Naive thymus-derived CD4-positive, alpha-beta T cell (primary cell): ENCODE measurements around the gene SLC7A6OS. TPM values are rescaled to one million over a fixed set of nuclear protein-coding genes. Genes with fewer than 3 reads are reported as not detected.

ENCODE experiments used
- ATAC-seq: fragments of 150-1000 bp; cut with Tn5 transposase; 2 replicates; pipeline ENCODE4 v1.10.0; 2021; ENCODE audit warnings: mild to moderate bottlenecking, moderate library complexity
- CTCF ChIA-PET: fragments of 350-600 bp; sonication (Branson Sonifier 250); formaldehyde crosslinking; loops from one replicate; lab custom pipeline; 2021; ENCODE audit warnings: antibody characterized with exemption; lab: Charles Lee
- POLR2A ChIA-PET: fragments of 350-600 bp; sonication (Branson Sonifier 250); formaldehyde crosslinking; loops from one replicate; lab custom pipeline; 2021; ENCODE audit warnings: antibody characterized with exemption, inconsistent platforms; lab: Charles Lee
- DNase-seq, 9 donors: peaks; one replicate each; pipeline versions ENCODE4 v3.0.0 to v3.0.0-alpha.2; 2020 to 2022; ENCODE audit warnings: mixed read lengths in 1 of 9
- H3K27ac ChIP-seq: one replicate; pipeline ENCODE4 v1.7.0; 2013; ENCODE audit warnings: mild to moderate bottlenecking, low read depth, low read length, moderate library complexity
- H3K27me3 ChIP-seq, 2 donors: one replicate each; pipeline ENCODE4 v1.7.0; 2013; ENCODE audit warnings: low read length in 2 of 2, mild to moderate bottlenecking in 2 of 2, moderate library complexity in 2 of 2; ENCODE audit not compliant: control insufficient read depth in 2 of 2, insufficient read depth in 2 of 2
- H3K36me3 ChIP-seq, 3 experiments: 1 replicate in 2 of 3; 2 replicates in 1 of 3; pipeline ENCODE4 v1.7.0; 2013; ENCODE audit warnings: low read length in 3 of 3, mild to moderate bottlenecking in 3 of 3, moderate library complexity in 1 of 3; ENCODE audit not compliant: insufficient read depth in 3 of 3, control insufficient read depth in 2 of 3
- H3K4me1 ChIP-seq, 2 donors: one replicate each; pipeline ENCODE4 v1.7.0; 2013; ENCODE audit warnings: low read length in 2 of 2, mild to moderate bottlenecking in 2 of 2, moderate library complexity in 1 of 2; ENCODE audit not compliant: control insufficient read depth in 2 of 2, insufficient read depth in 2 of 2
- H3K4me3 ChIP-seq: 2 replicates; pipeline ENCODE4 v1.7.0; 2013; ENCODE audit warnings: mild to moderate bottlenecking, low read length
- H3K9me3 ChIP-seq, 3 experiments: 1 replicate in 2 of 3; 2 replicates in 1 of 3; pipeline ENCODE4 v1.7.0; 2013; ENCODE audit warnings: low read length in 3 of 3; ENCODE audit not compliant: control insufficient read depth in 2 of 3
- H3K27ac Mint-ChIP-seq, 9 donors: one replicate each; pipeline ENCODE4 v1.8.0; 2020 to 2022; ENCODE audit warnings: mixed read lengths in 9 of 9, mild to moderate bottlenecking in 8 of 9, moderate library complexity in 5 of 9, inconsistent platforms in 2 of 9
- H3K27me3 Mint-ChIP-seq, 5 donors: one replicate each; pipeline ENCODE4 v1.8.0; 2021 to 2022; ENCODE audit warnings: mixed read lengths in 5 of 5, mild to moderate bottlenecking in 1 of 5
- H3K36me3 Mint-ChIP-seq, 5 donors: one replicate each; pipeline ENCODE4 v1.8.0; 2020 to 2022; ENCODE audit warnings: mixed read lengths in 5 of 5, mild to moderate bottlenecking in 3 of 5, inconsistent platforms in 1 of 5
- H3K4me1 Mint-ChIP-seq, 7 donors: one replicate each; pipeline ENCODE4 v1.8.0; 2020 to 2022; ENCODE audit warnings: mixed read lengths in 7 of 7, mild to moderate bottlenecking in 3 of 7, inconsistent platforms in 1 of 7
- H3K4me3 Mint-ChIP-seq, 10 donors: one replicate each; pipeline ENCODE4 v1.8.0; 2020 to 2022; ENCODE audit warnings: mild to moderate bottlenecking in 10 of 10, mixed read lengths in 10 of 10, moderate library complexity in 6 of 10, inconsistent platforms in 2 of 10
- H3K9me3 Mint-ChIP-seq, 11 donors: one replicate each; pipeline ENCODE4 v1.8.0; 2020 to 2022; ENCODE audit warnings: mixed read lengths in 11 of 11, mild to moderate bottlenecking in 4 of 11, inconsistent platforms in 1 of 11, moderate library complexity in 1 of 11
- intact Hi-C, 2 donors: fragments of 100-400 bp; cut with micrococcal nuclease; formaldehyde crosslinking; loops; one replicate each; pipeline ENCODE4 v1.15.1; 2023
- polyA plus RNA-seq, 2 donors: library from polyadenylated mRNA; unstranded; fragments of 300-500 nt; fragmentation: Illumina TruSeq; gene quantifications; one replicate each; pipeline ENCODE4 v1.2.3, GENCODE V29; 2021
- total RNA-seq, 6 experiments: library from RNA in 5 of 6; stranded (reverse) in 5 of 6; gene quantifications; 1 replicate in 5 of 6; 2 replicates in 1 of 6; pipeline ENCODE4 v1.2.3 and lab custom pipeline; 2021 to 2026

The SLC7A6OS gene
- total and polyA plus RNA-seq, 7 experiments from 2014 or later: 22.1 to 50.3 (median 34.8) TPM

GRCh38 chr16:68252383-68252782 lies 58.4 kb downstream of the SLC7A6OS start:
- no peaks in the 10 kb centered on the region for H3K27me3 ChIP-seq
- H3K4me1 Mint-ChIP-seq: peaks cover 2 to 14% (median 9%) of the 10 kb centered on the region in 7 donors
- peaks cover 0 to under 1% of the 10 kb centered on the region in 2 donors for H3K4me1 ChIP-seq
- H3K27ac Mint-ChIP-seq: peak overlapping the region in 1 of 9 donors; percentile 44
- H3K36me3 Mint-ChIP-seq: peaks cover 0 to 24% (median 8%) of the 10 kb centered on the region in 5 donors
- no peaks in the 10 kb centered on the region for H3K9me3 ChIP-seq
- ChIA-PET CTCF (interaction anchor here (1.1 to 2.0 kb wide), 2 partner anchors 9 to 77 kb away, joined by 3 to 7 read pairs; no protein-coding TSS in a partner anchor), POLR2A (interaction anchor here (1.1 kb wide), 1 partner anchor 9 kb away, joined by 3 read pairs; no protein-coding TSS in a partner anchor)
- no peak overlapping the region for H3K27ac ChIP-seq
- H3K4me3 ChIP-seq: no peak overlapping the region
- DNase-seq: no peak
- peaks cover 0 to 2% (median 0%) of the 10 kb centered on the region in 11 donors for H3K9me3 Mint-ChIP-seq
- intact Hi-C loops: no loop called here
- no peak overlapping the region for H3K4me3 Mint-ChIP-seq
- no peaks in the 10 kb centered on the region for H3K27me3 Mint-ChIP-seq
- no peak for ATAC-seq
- peaks cover 0 to 64% (median 5%) of the 10 kb centered on the region in 3 experiments for H3K36me3 ChIP-seq

- no peaks in the 10 kb centered on the region for H3K4me1 ChIP-seq
- intact Hi-C loops: no loop called here
- H3K9me3 ChIP-seq: no peaks in the 10 kb centered on the region
- peaks cover 0 to 64% (median 5%) of the 10 kb centered on the region in 3 experiments for H3K36me3 ChIP-seq
- no peak overlapping the region for H3K4me3 ChIP-seq
- DNase-seq (no peak), ATAC-seq (no peak)
- H3K4me1 Mint-ChIP-seq: peaks cover 0 to 12% (median 8%) of the 10 kb centered on the region in 7 donors
- H3K9me3 Mint-ChIP-seq: peaks cover 0 to 2% (median 0%) of the 10 kb centered on the region in 11 donors
- CTCF ChIA-PET: interaction anchor here (1.1 to 2.0 kb wide), 2 partner anchors 10 to 77 kb away, joined by 3 to 7 read pairs; no protein-coding TSS in a partner anchor
- no peaks in the 10 kb centered on the region for H3K27me3 ChIP-seq
- H3K27ac ChIP-seq: no peak overlapping the region
- POLR2A ChIA-PET: interaction anchor here (0.7 to 1.1 kb wide), 2 partner anchors 9 to 38 kb away, joined by 3 to 4 read pairs; no protein-coding TSS in a partner anchor
- no peaks in the 10 kb centered on the region for H3K27me3 Mint-ChIP-seq
- no peak overlapping the region for H3K4me3 Mint-ChIP-seq
- H3K36me3 Mint-ChIP-seq: peaks cover 0 to 24% (median 8%) of the 10 kb centered on the region in 5 donors
- peak overlapping the region in 3 of 9 donors; percentile 1 to 76 (median 13) for H3K27ac Mint-ChIP-seq
Observed at GRCh38 chr16:68251832-68252231, 58.9 kb downstream of the SLC7A6OS start.

GRCh38 chr16:68250951-68251350 lies 59.8 kb downstream of the SLC7A6OS start:
- H3K27me3 Mint-ChIP-seq: no peaks in the 10 kb centered on the region
- ChIA-PET CTCF (no interaction called here), POLR2A (interaction anchor here (0.7 to 0.8 kb wide), 2 partner anchors 37 to 39 kb away, joined by 3 to 4 read pairs; no protein-coding TSS in a partner anchor)
- no peak overlapping the region for H3K4me3 Mint-ChIP-seq
- H3K4me3 ChIP-seq: no peak overlapping the region
- H3K4me1 Mint-ChIP-seq: peaks cover 8 to 21% (median 17%) of the 10 kb centered on the region in 7 donors
- DNase-seq (no peak), ATAC-seq (no peak)
- H3K27ac ChIP-seq: no peak overlapping the region
- peak overlapping the region in 1 of 9 donors; percentile 36 for H3K27ac Mint-ChIP-seq
- peaks cover 0 to 2% (median 0%) of the 10 kb centered on the region in 11 donors for H3K9me3 Mint-ChIP-seq
- H3K27me3 ChIP-seq: no peaks in the 10 kb centered on the region
- no peaks in the 10 kb centered on the region for H3K9me3 ChIP-seq
- peaks cover under 1 to 1% of the 10 kb centered on the region in 2 donors for H3K4me1 ChIP-seq
- peaks cover 0 to 61% (median 5%) of the 10 kb centered on the region in 3 experiments for H3K36me3 ChIP-seq
- intact Hi-C loops: no loop called here
- H3K36me3 Mint-ChIP-seq: peaks cover 0 to 23% (median 6%) of the 10 kb centered on the region in 5 donors

- no peak for DNase-seq
- Mint-ChIP-seq H3K27ac (no peak overlapping the region), H3K4me1 (peaks cover 8 to 32% (median 27%) of the 10 kb centered on the region in 7 donors), H3K4me3 (no peak overlapping the region), H3K9me3 (peaks cover 0 to 2% (median 0%) of the 10 kb centered on the region in 11 donors), H3K27me3 (peaks cover 0 to 2% (median 0%) of the 10 kb centered on the region in 5 donors), H3K36me3 (peaks cover 0 to 16% (median 8%) of the 10 kb centered on the region in 5 donors)
- ChIA-PET CTCF (interaction anchor here (1.5 to 1.9 kb wide), 2 partner anchors 11 to 80 kb away, joined by 5 to 7 read pairs; no protein-coding TSS in a partner anchor), POLR2A (no interaction called here)
- Histone ChIP-seq H3K27ac (no peak overlapping the region), H3K4me3 (no peak overlapping the region), H3K4me1 (peaks cover 9 to 11% of the 10 kb centered on the region in 2 donors), H3K36me3 (peaks cover 0 to 50% (median 0%) of the 10 kb centered on the region in 3 experiments), H3K27me3 (no peaks in the 10 kb centered on the region), H3K9me3 (no peaks in the 10 kb centered on the region)
- intact Hi-C loops: loop anchor here in 1 of 2 donors (5.0 to 10.0 kb wide), 2 partner anchors 168 to 765 kb away; partner anchors contain the start of genes AGRP and ATP6V0D1
- ATAC-seq: no peak
Observed at GRCh38 chr16:68249371-68249770, 61.4 kb downstream of the SLC7A6OS start.

Other genes with a start within 250 kb of the SLC7A6OS start
- 100 to 1,000 TPM; 120 to 151 (median 147) TPM for gene NFATC3, start 225.6 kb downstream of the SLC7A6OS start, total RNA-seq
- gene NFATC3, start 225.6 kb downstream of the SLC7A6OS start, polyA plus RNA-seq: 100 to 1,000 TPM in 1 of 2 donors, 10 to 100 TPM in 1; 75.8 to 109 TPM
- not detected for gene ESRP2, start 74.8 kb downstream of the SLC7A6OS start, total RNA-seq
- gene ESRP2, start 74.8 kb downstream of the SLC7A6OS start, polyA plus RNA-seq: under 1 TPM; 0.11 to 0.29 TPM
- gene PLA2G15, start 65.6 kb downstream of the SLC7A6OS start, total RNA-seq: 10 to 100 TPM in 2 of 5 experiments, 1 to 10 TPM in 3; 8.5 to 16.8 (median 9.9) TPM
- 10 to 100 TPM in 1 of 2 donors, 1 to 10 TPM in 1; 6.8 to 15.6 TPM for gene PLA2G15, start 65.6 kb downstream of the SLC7A6OS start, polyA plus RNA-seq
- gene SLC7A6, start 46.4 kb downstream of the SLC7A6OS start, total RNA-seq: 100 to 1,000 TPM; 112 to 248 (median 207) TPM
- gene SLC7A6, start 46.4 kb downstream of the SLC7A6OS start, polyA plus RNA-seq: 10 to 100 TPM; 29.3 to 31.1 TPM
- gene PRMT7, start 73 bp upstream of the SLC7A6OS start, total RNA-seq: 10 to 100 TPM; 60.8 to 95.1 (median 89.4) TPM
- 10 to 100 TPM; 42.5 to 47.6 TPM for gene PRMT7, start 73 bp upstream of the SLC7A6OS start, polyA plus RNA-seq
- gene SMPD3, start 137.6 kb upstream of the SLC7A6OS start, total RNA-seq: 1 to 10 TPM in 3 of 5 experiments, under 1 TPM in 2; 0.57 to 6.1 (median 1.8) TPM
- gene SMPD3, start 137.6 kb upstream of the SLC7A6OS start, polyA plus RNA-seq: 1 to 10 TPM in 1 of 2 donors, under 1 TPM in 1; 0.32 to 1.8 TPM
- gene ZFP90, start 228.3 kb upstream of the SLC7A6OS start, total RNA-seq: 10 to 100 TPM; 25.7 to 49.4 (median 38.8) TPM
- gene ZFP90, start 228.3 kb upstream of the SLC7A6OS start, polyA plus RNA-seq: 10 to 100 TPM; 18.2 to 33.1 TPM